Measurements from ENCODE around the gene PPP2R3C.

DNA sequence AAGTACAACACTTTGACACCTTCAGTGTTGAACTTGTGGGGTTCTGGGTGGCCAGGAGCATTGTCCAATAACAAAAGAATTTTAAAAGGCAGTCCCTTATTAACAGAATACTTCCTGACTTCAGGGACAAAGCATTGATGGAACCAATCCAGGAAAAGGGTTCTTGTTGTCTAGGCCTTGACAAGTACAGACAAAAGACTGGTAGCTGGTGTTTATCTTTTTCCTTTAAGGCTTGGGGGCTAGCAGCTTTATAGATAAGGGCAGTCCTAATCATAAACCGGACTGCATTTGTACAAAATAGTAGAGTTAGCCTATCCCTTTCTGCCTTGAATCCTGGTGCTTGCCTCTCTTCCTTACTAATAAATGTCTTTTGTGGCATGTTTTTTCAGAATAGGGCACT lies 48.3 kb downstream of the PPP2R3C start:
- TF ChIP-seq POLR2AphosphoS5 (IDR thresholded peaks at IDR 0.05) (no peak), POLR2A (IDR thresholded peaks at IDR 0.05) (no peak)
- TF ChIP-seq, protein P1, sequence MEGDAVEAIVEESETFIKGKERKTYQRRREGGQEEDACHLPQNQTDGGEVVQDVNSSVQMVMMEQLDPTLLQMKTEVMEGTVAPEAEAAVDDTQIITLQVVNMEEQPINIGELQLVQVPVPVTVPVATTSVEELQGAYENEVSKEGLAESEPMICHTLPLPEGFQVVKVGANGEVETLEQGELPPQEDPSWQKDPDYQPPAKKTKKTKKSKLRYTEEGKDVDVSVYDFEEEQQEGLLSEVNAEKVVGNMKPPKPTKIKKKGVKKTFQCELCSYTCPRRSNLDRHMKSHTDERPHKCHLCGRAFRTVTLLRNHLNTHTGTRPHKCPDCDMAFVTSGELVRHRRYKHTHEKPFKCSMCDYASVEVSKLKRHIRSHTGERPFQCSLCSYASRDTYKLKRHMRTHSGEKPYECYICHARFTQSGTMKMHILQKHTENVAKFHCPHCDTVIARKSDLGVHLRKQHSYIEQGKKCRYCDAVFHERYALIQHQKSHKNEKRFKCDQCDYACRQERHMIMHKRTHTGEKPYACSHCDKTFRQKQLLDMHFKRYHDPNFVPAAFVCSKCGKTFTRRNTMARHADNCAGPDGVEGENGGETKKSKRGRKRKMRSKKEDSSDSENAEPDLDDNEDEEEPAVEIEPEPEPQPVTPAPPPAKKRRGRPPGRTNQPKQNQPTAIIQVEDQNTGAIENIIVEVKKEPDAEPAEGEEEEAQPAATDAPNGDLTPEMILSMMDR (IDR thresholded peaks at IDR 0.05) = no peak
